Activated T-cell treated with anti-CD3 and anti-CD28 coated beads for 1 hour (primary cell): ENCODE results near the gene ZGPAT.
"Not testable (repeated sequence)": the region's sequence is repeated elsewhere in the genome, so short reads cannot be mapped to it uniquely, and the experiment has no call there.

ENCODE experiments used
- DNase-seq: peaks from one replicate; pipeline ENCODE4 v3.0.0-alpha.2; 2020; ENCODE audit warnings: low read depth

ZGPAT gene

DNA sequence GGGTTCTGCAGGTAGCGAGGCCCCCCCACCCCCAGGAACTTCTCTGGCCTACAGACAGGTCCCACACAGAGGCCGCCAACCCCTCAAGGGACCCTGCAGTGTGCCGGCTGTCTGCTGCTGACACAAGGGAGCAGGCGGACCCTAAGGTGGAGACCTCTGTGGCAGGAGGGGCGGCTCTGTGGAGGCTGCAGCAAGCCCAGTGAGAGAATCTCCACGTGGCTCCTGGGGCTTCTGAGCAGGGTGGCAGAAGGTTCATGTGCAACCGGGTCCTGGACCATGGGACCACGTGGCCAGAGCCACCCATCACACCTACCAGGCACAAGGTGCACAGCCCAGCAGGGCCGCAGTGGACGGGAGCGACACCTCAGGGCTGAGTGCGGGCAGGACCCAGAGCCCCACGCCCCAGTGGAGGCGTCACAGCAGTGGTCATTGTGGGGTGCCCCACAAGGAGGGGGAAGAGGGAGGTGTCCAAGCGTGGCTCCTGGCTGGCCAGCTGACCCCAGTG is 4.3 kb upstream of the ZGPAT start:
- no peak for DNase-seq

DNA sequence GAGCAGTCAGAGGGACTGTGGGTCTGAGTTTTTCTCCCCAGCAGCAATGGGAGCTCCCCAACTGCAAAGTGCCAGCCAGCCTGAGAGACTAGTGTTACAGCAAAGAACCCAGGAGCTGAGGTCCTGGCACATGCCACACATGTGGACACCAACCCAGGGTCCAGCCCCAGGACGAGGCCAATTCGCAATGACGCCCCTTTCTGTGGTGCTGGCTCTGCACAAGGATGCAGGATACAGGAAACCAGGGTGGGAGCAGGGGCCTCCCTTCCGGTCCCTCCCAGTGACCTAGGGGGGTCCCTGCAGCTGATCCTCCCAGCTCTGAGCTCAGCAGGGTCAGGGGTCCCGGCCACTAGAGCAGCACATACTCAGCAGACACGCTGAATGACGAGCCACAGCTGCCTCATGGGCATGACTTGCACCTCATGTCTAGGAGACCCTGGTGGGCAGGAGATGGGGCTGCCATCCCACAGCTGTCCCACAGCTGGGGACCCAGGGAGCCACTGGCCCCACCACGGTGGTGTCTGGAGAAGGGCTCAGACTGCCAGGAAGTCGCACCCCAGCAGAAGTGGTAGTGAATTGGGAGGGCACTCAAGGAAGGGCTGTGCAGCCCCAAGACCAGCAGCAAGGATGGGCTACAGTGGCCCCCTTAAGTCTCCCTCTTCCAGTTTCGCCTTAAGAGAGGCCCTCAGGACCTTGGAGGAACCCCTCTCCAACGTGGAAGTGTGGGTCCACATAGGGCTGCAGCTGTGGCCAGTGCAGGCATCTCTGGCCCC is 3.7 kb upstream of the ZGPAT start:
- no peak for DNase-seq

DNA sequence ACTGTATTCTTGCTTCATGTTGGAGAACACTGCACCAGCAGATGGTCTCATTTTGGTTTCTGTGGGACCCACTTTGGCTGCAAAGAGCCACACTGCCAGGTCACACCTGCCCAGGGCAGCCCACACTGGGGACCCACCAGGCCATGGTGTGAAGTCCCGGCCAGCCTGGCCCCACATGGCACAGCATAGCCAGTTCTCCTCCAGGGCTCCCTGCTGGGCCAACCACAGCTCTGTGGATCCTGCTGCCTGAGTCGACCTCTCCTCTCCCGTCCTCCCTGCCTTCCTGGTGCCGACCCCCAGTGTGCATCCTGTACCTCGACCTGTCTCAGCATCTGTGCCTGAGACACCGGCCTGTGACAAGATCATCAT is 3.1 kb upstream of the ZGPAT start:
- DNase-seq = no peak

DNA sequence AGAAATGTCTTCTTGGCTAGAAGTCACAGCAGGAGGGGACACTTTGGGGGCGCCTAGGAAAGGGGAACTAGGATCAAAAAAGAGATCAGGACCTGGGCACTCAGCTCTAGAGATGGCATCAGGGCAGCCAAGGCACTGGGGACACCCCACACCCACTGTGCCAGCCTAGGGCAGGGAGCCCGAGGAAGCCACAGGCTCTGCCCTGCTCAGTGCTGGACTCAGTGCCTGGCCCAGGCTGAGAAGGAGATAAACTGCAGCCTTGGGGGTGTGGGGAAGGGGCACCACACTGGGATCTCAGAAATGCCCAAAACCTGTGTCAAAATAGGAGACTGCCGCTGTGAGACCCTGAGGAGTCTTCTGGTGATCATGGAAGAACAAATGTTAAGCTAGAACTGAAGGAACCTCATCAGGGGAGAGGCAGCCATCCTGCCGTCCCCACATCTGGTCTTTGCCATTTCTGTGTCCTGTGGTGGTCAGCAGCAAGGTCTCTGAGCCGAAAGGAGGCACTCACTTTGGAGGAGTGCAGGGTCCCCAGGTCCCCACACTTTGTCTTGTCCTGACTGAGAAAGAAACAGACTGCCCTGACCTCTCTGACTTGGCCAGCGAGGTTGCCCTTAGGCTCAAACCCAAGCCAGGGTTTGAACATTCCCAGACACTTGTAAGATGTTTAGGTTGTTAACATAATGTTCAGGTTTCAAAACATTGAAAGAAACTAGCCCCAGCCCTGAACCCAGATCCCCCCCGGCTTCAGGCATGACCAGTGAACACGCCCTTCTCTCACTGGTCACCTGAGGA is 2.4 kb upstream of the ZGPAT start:
- DNase-seq = no peak

DNA sequence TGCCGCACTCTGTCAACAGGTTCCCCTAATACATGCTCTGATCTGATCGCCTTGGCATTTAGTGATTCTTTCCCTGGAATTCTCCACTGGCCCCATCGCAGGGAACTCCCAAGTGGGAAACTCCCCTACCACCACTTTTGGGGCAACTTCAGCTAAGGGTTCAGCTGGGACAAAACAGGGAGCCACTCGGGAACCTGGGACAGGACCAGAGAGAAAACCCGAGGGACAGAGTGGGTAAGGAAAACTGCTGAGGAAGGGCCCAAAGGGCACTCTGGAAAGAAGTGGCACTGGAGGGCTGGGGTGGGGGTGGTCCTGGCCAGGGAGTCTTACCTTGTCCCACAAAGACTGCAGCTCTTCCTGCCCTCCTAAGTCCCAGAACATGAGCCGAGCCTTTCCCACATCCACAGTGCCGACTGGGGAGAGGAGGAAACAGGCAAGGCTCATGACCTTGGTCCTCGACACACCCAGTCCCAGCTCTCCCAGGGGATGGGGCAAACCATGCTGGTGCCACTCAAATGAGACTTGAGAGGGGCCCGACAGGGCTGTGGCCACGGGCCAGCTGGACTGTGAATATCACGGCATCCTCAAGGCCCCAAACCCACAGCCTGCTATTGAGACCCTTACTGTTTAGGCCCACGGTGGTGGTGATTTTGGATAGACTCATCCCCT is 1.7 kb upstream of the ZGPAT start:
- no peak for DNase-seq

DNA sequence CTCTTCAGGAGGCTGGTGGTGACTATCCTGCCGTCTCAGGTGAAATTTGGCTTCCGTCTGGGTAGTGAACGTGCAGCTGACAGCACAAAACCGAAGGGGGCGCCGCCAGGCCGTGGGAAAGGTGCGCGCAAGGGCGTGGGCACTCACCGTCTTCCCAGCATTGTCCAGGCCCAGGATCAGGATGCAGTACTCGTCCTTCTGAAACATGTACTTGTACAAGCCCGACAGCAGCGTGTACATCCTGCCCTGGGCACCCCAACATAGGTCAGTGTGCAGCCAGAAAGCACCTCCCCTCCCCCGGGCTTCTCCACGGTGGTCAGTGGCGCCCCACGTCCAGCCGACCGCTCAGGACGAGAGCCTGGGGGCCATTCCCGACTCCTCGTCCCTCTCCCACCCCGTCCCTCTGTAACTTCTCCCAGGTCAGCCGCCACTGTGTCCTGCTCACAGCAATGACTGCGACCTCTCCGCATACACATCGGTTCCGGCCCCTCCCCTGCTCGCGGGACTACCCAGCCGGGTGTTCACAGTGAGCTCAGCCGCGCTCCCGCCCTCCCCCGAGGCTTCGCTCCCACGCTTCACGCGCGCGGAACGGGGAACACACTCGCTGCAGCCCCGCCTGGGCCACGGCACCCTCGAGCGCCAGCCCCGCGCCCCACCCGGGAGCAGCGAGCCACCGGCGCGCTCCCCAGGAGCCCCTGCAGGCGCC is 834 bp upstream of the ZGPAT start:
- peak; percentile 54 for DNase-seq

DNA sequence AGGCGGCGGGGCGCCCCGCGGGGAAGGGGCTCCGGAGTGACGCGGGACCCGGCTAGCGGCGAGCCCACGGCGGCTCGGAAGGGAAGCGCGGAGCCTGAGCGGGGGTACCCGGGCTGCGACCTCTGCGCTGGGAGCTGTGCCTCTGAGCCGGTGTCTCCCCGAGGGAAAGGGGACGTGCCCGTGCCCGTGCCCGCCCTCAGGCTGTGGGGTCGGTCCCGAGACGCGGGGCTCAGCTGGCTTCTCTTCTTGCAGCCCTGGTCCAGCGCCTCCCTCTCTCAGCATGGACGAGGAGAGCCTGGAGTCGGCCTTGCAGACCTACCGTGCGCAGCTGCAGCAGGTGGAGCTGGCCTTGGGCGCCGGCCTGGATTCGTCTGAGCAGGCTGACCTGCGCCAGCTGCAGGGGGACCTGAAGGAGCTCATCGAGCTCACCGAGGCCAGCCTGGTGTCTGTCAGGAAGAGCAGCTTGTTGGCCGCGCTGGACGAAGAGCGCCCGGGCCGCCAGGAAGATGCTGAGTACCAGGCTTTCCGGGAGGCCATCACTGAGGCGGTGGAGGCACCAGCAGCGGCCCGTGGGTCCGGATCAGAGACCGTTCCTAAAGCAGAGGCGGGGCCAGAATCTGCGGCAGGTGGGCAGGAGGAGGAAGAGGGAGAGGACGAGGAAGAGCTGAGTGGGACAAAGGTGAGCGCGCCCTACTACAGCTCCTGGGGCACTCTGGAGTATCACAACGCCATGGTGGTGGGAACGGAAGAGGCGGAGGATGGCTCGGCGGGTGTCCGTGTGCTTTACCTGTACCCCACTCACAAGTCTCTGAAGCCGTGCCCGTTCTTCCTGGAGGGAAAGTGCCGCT is 686 bp downstream of the ZGPAT start:
- no peak for DNase-seq

DNA sequence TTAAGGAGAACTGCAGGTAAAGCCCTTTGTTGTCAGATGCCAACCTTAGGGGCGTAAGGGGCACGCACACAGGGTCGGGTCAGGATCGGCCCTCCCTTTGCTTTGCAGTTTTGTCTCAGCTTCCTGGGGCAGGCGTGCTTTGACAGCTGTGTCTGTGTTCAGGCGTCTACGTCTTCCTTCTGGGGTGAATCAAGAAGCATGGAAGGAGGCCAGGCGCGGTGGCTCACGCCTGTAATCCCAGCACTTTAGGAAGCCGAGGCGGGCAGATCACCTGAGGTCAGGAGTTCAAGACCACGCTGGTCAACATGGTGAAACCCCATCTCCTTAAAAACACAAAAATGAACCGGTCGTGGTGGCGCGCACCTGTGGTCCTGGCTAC is 1.3 kb downstream of the ZGPAT start:
- DNase-seq = no peak

DNA sequence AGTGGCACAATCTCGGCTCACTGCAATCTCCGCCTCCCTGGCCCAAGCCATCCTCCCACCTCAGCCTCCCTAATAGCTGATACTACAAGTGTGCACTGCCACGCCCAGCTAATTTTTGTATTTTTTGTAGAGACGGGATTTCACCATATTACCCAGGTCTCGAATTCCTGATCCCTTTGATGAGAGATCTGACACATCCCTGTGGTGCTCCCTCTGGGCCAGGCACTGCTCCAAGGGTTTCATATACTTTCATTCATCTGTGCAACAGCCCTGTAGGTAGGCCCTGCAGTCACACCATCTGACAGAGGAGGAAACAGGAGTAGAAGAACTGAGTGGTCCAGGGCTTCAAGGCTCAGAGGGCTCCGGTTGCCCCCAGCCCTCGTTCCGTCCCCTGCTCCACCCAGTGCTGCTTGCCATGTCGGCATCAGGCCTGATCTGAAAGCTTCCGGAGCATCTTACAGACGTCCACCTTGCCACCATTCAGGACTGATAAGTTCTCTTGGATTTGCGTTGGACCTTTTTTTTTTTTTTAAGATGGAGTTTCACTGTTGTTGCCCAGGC is 3.3 kb downstream of the ZGPAT start:
- no peak for DNase-seq

DNA sequence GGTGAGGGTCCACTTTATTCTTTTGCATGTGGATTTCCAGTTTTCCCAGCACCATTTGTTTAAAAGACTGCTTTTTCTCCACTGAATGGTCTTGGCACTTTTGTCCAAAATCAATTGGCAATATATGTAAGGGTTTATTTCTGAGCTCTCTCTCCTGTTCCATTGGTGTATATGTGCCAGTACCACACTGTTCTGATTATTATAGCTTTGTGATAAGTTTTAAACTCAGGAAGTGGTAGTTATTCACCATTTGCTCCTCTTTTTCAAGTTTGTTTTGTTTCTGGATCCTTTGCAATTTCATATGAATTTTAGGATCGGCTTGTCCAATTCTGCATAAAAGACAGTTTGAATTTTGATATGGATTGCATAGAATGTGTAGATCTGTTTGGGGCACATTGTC is 4.4 kb downstream of the ZGPAT start:
- DNase-seq = no peak

DNA sequence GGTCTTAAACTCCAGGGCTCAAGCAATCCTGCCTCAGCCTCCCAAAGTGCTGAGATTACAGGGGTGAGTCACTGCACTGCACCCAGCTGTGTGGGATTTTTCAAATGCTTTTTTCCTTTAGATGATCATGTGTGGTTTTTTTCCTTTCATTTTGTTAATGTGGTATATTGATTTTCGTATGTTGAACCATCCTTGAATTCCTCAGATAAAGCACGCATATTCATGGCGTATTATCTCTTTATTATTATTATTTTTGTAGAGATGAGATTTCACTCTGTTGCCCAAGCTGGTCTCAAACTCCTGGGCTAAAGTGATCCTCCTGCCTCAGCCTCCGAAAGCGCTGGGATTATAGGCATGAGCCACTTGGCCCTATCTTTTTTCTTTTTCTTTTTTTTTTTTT is 7.0 kb downstream of the ZGPAT start:
- DNase-seq = no peak

DNA sequence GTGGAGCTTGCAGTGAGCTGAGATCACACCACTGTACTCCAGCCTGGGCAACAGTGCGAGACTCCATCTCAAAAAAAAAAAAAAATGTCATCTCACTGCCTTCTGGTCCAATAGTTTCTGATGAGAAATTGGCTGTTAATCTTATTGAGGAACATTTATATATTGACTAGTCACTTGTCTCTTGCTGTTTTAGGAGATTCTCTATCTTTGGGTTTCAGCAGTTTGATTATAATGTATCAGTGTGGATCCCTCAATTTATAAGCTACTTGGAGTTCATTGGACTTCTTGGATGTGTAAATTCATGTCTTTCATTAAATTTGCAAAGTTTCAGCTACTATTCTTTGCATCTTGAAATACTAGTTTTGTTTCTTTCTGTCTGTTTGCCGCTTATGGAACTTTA is 11.2 kb downstream of the ZGPAT start:
- DNase-seq = no peak

DNA sequence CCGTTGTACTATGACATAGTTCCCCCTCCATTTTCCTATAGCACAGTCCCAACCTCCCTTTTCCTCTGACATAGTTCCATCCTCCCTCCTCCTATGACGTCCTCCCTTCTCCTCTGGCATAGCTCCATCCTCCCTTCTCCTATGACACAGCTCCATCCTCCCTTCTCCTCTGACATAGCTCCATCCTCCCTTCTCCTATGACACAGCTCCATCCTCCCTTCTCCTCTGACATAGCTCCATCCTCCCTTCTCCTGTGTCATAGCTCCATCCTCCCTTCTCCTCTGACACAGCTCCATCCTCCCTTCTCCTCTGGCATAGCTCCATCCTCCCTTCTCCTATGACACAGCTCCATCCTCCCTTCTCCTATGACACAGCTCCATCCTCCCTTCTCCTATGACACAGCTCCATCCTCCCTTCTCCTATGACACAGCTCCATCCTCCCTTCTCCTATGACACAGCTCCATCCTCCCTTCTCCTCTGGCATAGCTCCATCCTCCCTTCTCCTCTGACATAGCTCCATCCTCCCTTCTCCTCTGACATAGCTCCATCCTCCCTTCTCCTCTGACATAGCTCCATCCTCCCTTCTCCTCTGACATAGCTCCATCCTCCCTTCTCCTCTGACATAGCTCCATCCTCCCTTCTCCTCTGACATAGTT is 15.3 kb downstream of the ZGPAT start:
- DNase-seq = not testable (repeated sequence)

DNA sequence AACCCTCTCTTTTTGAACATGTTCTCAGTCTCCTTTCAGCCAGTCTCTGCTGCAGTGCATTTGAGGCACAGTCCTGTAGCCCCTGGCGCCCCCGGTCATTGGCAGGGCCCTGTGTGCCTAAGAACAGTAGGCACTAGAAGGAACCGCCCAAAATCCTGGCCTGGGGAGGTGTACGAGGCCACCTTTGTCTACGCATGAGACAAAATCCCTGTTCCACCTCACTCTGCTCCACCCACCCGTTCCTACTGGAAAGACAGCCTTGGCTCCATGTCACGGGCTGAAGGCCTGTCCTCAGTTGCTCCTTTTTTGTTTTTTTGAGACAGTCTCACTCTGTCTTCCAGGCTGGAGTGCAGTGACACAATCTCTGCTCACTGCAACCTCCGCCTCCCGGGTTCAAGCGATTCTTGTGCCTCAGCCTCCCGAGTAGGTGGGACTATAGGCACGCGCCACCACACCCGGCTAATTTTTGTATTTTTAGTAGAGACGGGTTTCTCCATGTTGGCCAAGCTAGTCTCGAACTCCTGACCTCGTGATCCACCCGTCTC is 22.4 kb downstream of the ZGPAT start:
- not testable (repeated sequence) for DNase-seq

DNA sequence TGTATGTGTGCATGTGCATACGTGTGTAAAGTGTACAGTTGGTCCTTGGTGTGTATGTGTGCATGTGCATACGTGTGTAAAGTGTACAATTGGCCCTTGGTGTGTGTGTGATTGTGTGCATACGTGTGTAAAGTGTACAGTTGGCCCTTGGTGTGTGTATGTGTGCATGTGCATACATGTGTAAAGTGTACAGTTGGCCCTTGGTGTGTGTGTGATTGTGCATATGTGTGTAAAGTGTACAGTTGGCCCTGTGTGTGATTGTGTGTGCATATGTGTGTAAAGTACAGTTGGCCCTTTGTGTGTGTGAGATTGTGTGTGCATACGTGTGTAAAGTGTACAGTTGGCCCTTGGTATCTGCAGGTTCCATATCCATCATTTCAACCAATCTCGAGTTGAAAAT is 23.6 kb downstream of the ZGPAT start:
- DNase-seq = no peak

DNA sequence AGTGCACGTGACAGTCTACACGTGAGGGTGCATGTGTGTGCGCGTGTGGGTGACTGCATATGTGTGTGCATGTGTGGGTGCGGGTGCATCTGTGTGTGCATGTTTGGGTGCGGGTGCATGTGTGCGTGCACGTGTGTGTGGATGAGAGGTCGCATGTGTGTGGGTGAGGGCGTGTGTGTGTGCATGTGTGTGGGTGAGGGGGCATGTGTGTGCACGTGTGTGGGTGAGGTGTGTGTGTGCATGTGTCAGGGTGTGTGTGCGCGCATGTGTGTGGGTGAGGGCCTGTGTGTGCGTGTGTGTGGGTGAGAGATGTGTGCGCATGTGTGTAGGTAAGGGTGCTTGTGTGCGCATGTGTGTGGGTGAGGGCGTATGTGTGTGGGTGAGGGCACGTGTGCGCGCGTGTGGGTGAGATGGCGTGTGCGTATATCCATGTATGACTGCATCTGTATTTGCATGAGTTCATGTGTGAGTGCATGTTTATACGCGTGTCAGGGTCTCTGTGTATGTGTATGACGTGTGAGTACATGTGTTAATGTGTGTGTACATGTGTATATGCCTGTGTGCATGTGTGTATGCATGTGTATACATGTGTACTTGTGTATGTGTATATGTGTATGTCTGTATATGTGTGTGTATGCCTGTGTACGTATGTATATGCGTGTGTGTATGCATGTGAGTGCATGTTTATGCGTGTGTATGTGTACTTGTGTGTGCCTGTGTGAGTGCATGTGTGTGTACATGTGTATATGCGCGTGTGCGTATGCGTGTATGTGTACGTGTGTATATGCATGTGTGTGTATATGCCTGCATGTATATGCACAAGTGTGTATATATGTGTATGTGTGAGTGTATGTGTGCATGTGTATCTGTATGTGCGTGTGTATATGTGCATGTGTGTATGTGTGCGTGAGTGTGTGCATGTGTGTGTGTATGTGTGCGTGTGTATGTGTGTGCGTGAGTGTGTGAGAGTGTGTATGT is 24.6 kb downstream of the ZGPAT start:
- no peak for DNase-seq

DNA sequence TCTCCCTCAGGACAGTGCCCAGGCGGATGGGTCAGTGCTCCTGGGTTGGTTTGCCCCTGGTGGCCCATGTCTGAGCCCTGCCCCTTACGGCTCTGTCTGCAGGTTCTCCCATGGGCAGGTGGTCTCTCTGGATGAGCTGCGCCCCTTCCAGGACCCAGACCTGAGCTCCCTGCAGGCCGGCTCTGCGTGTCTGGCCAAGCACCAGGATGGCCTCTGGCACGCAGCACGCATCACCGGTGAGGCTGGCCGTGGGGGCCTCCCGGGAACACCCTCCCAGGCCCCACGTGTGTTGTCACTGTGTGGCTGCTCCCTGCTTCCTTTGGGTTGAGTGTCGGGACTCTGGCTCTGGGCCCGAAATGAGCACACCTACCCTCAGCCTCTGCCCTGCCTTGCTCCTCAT is 25.3 kb downstream of the ZGPAT start:
- DNase-seq = no peak

DNA sequence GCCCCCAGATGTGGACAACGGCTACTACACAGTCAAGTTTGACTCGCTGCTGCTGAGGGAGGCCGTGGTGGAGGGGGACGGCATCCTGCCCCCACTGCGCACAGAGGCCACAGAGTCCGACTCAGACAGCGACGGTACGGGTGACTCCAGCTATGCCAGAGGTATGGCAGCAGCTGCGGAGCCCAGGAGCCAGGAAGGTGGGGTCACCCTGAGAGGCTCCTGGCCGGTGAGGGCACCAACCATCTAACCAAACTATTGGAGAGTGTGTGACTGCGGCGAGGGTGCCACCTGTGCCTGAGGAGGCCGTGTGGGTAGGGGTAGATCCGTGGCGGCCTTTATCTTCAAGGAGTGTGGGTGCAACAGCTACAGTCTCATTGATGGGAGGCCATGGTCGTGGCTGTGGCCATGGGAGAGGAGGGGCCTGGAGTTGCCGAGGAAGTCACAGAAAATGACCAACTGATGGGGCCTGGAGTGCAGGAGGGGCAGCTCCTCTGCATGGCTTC is 25.8 kb downstream of the ZGPAT start:
- DNase-seq = no peak
